IPS-NIHi7 (cell line): ENCODE results near the gene ZMAT1.
"Not testable (repeated sequence)": the region's sequence is repeated elsewhere in the genome, so short reads cannot be mapped to it uniquely, and the experiment has no call there.

Experiments
- DNase-seq: peaks from one replicate; pipeline ENCODE4 v3.0.0; 2012; ENCODE audit warnings: mixed read lengths; ENCODE audit errors: extremely low spot score

Gene ZMAT1

DNA sequence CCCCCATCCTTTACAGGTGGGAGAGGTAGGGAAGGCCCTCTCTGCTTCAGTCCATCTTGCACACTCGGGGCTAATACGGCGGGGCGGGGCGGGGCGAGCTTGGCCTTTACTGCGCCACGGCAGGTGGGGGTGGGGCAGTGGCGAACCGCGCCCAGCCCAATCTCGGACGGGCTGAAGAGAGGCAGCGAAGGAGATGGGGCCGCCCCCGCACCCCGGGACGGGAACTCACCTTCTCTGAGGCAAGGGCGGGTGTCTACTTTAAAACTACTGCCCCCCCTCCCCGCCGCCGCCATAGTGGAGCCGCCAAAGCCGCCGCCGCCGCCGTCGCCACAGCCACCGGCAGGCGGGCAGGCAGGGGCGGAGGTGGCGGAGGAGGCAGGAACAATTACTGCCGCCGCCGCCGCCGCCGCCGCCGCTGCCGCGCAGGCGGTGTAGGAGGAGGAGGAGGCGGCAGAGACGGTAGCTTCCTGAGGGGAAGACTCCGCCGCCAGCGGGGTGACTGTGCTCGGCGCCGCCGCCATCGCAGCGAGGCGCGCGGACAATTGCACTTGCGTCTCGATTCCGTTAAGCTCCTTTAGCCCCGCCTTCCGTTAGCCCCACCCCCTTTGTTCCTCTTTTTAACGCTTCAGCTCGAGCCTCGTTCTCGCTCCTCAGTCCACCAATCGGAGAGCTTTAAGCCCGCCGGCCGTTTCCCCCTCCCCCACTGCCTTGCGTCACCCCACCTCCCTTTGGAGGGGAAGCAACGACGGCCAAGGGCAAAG is at the start of gene ZMAT1:
ZMAT1 (minus strand) TSS at position 540 of the 761 bp plus-strand sequence; CDS start at position 521, 19 bp downstream.
- peak; percentile 78 for DNase-seq

DNA sequence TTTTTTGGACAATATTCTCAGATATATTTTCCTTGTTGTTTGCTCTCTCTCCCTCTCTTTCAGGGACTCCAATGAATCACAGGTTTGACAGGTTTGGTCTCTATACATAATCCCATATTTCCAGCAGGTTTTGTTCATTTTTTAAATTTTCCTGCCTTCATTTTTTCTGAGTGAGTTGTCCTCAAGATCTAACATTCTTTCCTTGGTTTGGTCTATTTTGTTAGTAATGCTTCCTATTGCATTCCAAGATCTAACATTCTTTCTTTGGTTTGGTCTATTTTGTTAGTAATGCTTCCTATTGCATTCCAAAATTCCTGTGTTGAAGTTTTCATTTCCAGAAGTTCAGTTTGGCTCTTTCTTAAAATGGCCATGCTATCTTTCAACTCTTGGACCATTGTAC is 45.3 kb upstream of the ZMAT1 start:
- DNase-seq: no peak

- no peak for DNase-seq
These were observed 41.2 kb upstream of the ZMAT1 start for GRCh38 chrX:101973066-101973465.

DNA sequence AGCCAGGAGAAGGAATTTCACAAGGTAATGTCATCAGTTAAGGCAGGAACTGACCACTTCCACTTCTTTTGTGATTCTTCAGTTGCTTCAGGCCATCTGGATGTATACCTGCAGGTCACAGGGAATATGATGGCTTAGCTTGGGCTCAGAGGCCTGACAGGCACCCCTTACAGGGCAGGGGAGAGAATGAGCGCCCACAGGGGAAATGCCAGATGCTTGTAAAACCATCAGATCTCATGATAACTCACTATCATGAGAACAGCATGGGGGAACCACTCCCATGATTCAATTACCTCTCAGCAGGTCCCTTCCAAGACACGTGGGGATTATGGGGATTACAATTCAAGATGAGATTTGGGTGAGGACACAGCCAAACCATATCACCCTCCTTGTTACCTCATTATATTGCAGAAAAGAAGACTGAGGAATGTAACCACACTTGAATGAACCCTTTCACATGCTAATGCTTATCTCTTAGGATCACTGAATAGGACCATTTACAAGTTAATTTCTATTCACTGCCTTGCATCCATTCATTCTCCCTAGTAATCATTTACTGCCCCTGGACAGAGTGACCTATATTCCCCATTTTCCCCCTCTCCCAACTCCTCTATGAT is 33.2 kb upstream of the ZMAT1 start:
- DNase-seq: not testable (repeated sequence)

DNA sequence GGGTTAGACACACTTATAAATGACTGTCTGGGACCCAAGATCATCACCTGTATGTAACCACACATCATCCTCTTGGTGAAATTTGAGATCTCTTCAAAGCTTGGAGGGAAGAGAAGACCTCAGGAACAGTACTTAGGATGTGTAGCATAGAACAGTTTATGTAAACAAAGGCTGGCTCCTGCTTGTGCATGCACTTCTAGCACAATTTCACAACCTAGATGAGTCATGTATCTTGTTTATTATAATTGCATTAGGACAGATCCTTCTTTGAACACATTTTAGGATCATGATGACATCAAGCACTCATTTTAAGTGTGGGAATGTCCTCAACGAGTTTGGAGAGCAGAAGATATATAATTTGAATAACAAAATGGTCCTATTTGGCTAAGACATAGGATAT is 26.3 kb upstream of the ZMAT1 start:
- no peak for DNase-seq

- no peak for DNase-seq
These were observed 25.3 kb upstream of the ZMAT1 start for GRCh38 chrX:101957174-101957573.

- DNase-seq: no peak
These were observed 24.7 kb upstream of the ZMAT1 start for GRCh38 chrX:101956556-101956955.

- no peak for DNase-seq
These were observed 18.8 kb upstream of the ZMAT1 start for GRCh38 chrX:101950581-101950980.

- no peak for DNase-seq
These were observed 383 bp upstream of the ZMAT1 start for GRCh38 chrX:101932249-101932570.

- DNase-seq: peak; percentile 9
These were observed 715 bp downstream of the ZMAT1 start for GRCh38 chrX:101931136-101931487.

GRCh38 chrX:101925733-101926132 is 6.1 kb downstream of the ZMAT1 start:
- no peak for DNase-seq

- DNase-seq: no peak
These were observed 13.1 kb downstream of the ZMAT1 start for GRCh38 chrX:101918751-101919150.

DNA sequence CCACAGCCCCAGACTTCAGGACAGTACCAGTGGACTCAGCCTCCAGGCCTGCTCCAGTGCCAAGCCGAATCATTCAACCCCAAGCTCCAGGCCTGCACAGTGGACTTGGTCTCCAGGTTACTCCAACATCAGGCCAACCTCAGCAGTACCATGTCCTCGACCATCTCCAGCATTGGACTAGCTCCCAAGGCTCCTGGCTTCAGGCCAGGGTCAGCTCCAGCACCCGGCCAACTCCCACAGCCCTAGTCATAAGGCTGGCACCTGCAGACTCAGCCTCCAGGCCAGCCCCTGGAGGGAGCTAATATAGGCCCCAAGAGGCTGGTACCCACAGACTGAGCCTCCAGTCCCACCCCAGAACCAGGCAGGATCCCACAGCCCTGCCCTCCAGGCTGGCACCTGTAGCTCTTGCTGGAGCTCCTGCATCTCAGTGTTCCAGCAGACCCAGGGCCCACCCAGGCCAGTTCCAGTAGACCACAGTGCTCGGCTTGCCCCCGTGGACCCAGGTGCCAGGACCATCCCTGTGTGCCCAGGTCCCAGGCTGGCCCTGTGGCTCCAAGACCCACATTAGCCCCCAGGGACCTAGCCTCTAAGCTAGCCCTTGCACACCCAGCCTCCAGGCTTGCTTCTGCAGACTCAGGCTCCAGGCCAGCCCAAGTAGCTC is 25.6 kb downstream of the ZMAT1 start:
- no peak for DNase-seq

DNA sequence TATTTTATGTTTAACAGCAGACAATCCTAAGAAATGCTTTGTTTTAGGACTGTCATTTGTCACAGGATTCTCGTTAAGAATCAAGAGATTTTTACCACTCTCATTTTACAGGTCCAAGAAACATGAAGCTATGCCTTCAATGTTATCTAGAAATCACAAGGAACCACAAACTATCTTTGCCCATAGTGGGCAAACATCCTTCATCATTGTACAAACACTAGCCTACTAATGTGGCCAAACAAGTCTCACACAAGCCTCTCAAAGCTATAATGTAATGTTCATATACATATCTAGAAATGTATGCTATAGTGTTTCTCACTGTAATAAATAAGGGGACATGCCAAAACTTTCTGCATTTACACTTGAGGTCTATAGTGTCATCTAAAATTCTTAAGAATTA is 26.8 kb downstream of the ZMAT1 start:
- no peak for DNase-seq
